GM10847 (cell line): ENCODE measurements around the gene CCND3.

Source experiments
- POLR2A ChIP-seq: IDR thresholded peaks from 2 replicates; pipeline ENCODE4 v1.6.1; 2011; ENCODE audit not compliant: insufficient read length; ENCODE audit errors: extremely low read depth

The CCND3 gene

DNA sequence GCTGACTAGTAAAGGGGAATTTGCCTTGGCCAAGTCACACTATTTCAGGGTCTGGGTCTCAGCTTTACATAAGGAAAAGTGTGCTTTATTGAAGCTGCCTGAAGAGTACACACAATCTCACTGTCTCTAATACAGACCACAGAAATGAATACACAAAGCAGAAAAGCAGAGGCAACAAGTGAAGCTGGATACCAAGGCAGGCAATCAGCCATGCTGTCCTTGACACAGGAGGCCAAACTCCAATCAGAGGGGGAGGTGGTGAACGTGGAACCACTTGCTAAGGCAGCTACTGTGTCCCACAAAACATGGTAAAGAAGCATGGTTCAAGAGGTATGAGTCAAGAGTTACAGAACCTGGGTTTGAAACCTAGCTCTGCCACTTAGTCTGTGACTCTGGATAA is 21.8 kb upstream of the CCND3 start:
- TF ChIP-seq POLR2A, result no peak

DNA sequence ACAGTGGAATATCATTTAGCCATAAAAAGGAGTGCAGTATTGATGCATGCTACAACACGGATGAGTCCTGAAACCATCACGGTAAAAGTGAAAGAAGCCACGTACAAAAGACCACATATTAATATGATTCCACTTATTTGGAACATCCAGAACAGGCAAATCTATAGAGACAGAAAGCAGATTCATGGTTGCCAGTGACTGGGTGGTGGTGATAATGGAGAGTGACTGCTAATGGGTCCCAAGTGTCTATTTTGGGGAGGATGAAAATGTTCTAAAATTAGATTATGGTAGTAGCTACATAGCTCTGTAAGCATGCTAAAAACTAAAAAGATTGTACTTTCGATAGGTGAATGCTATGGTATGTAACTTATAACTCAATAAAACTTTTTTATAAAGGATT is 18.4 kb upstream of the CCND3 start:
- TF ChIP-seq POLR2A, result no peak

DNA sequence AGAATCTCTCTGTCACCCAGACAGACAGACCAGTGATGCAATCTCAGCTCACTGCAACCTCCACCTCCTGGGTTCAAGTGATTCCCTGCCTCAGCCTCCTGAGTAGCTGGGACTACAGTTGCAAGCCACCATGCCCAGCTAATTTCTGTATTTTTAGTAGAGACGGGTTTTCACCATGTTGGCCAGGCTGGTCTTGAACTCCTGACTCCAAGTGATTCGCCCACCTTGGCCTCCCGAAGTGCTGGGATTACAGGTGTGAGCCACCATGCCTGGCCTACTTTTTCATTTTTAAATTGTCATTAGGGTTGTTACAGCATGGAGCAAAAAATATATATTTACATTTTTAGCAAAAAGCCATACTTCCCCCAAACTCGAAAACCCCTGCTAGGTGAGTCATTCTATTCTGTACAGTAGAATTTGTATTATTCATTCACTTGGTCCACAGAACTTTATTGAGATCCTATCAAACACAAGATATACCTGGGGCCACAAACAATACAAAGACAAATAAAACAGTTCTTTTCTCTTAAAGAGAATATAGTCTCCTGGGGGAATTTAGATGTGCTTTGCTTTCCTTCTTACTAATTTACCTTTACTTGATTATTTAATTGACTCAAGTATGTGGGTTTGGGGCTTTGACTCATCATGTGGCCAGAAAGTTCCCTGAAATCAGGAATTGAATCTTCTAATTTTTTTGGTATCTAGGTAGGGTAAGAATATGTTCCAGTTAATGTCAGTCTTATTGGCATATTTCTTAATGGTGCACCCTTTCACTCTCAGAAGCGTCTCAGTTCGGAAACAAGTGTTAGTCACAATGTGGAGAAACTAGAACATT is 16.6 kb upstream of the CCND3 start:
- TF ChIP-seq POLR2A, result no peak

DNA sequence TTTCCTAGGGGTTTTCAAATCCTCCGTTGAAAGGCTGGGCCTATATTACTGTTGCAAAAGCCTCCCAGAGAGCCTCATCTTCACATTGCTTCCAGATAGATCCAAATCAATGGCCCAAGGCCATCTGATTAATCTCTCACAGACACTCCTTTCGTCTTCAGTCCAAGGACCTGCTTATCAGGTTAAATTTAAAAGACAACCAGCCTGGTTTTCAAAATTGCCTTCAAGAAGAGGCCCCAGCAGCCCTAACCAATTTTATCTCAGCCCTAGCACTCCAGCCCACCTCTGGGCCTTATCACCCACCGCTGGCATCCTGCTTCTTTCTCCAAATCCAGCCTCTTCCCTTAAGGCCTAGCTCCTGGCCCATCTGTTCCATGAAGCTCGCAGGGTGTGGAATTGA is 15.5 kb upstream of the CCND3 start:
- no peak for TF ChIP-seq POLR2A

DNA sequence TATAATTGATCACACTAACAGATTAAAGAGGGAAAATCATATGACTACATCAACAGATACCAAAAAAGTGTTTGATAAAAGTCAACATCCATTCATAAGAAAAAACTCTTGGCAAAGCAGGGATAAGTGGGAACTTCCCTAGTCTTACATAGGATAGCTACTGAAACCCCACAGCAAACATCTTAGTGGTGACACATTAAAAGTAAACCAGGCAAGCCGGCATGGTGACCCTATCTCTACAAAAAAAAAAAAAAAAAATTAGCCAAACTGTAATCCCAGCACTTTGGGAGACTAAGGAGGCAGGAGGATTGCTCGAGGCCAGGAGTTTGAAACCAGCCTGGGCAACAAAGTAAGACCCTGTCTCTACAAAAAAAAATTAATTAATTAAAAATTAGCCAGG is 13.8 kb upstream of the CCND3 start:
- TF ChIP-seq POLR2A, result no peak

DNA sequence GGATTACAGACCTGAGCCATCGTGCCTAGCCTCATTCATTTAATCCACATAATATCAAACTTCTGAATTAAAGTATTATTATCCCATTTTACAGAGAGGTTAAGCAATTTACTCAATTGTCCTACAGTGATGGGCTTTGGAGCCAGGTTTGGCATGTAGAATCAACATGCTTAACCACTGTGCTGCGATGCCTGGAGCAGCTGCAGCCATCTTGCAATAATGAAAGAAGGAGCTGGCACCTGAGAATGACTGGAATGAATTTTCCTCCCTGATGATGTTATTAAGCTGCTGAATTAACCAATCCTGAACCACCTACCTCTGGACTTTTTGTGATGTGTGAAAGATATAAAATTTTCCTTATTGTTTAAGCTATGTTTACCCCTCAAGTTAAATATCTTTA is 13.1 kb upstream of the CCND3 start:
- no peak for TF ChIP-seq POLR2A

DNA sequence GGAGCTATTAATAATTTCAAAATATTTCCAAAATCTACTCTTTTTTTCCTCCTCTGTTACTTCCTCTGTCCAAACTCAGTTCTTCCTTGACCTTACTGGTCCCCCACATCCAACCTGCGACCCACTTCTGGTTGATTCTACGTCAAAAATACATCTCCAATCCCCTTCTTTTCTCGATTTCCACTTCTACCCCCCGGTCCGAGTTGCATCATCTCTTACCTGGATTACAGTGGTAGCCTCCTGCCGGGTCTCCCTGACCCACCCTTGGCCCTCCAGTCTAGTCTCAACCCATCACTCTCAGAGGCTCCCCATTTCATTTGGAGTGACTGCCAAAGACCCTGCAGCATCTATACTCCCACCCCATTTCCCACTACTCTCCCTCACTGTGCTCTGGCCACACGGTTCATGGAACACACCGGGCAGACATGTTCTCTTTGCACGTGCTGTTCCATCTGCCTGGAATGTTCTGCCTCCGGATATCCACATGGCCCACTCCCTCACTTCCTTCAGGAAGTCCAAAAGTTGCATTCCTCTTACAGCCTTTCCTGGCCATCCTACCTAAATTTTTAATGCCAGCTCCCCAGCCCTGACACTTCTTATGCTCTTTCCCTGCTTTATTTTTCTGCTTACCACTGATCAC is 6.1 kb upstream of the CCND3 start:
- no peak for TF ChIP-seq POLR2A

DNA sequence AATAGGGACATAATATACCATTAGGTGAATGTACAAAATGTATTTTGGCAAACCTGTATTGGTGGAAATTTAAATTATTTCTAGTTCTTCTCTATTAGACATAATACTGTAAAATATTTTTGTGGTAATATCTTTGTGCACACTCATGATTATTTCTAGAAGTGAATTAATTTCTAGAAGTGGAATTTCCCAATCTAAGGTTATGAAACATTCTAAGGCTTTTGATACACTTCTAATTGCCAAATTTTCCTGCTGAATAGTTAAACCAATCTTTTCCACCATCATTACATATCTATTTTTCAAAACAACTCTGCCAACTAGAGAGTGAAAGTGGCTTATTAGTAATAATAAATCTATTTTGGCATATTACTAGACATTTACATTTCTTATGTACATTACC is 1.8 kb upstream of the CCND3 start:
- TF ChIP-seq POLR2A, result no peak

DNA sequence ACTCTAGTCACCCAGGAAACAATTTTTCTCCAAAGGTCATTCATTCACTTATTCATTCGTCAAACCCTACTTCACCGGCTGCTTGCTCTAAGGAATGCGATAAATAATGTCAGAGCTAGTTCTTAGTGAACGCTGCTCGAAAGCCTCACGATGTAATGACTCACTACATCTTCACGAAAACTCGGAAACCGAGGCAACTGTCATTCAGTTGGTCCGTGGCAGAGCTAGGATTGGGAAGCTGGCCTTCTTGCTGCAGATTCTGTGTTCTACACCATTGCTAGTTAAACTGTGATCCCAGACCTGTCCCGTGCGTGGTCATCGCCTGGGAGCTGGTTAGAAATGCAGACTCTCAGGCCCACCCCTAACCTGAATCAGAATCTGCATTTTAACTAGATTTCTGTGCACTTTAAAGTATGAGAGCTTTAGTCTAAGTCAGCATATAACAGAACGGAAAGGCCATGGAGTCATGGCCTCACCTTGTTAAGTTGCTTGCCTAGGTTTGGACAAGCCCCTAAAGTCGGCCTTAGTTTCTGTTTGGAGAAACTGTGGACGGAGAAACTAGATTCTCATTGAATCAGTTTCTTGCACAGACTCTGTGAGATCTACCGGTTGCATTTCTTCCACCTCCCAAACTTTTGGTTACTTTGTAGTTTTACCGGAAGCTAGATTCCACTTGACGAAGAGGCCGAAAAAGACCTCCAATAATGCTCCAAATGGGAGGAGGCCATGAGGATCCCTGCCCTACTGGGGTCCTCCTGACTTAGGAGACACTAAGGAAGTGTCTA is 651 bp upstream of the CCND3 start:
- TF ChIP-seq POLR2A, result no peak

DNA sequence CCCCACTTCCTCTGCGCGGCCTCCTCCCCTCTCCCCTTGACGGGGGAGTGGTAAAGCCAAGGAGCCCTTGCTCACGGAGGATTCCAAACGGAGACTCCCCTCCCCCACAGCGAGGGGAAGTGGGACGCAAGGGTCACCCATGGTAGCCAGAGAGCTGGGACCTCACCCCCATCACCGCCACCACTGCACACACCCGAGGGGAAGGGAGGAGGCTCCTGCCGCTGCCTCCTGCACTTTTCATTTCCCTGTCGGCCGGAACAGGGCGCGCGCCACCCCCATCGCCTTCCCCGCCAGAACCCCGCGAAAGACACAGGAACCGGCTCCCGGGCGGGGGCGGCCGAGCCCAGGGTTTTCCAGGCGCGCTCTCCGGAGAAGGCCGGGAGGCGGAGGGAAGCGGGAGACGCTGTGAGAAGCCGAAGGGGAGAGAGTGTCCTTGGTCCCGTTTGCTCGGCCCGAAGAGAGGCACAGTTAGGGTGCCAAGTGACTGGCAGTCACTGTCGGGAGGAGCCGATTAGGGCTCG is 789 bp downstream of the CCND3 start:
- TF ChIP-seq POLR2A, result no peak

DNA sequence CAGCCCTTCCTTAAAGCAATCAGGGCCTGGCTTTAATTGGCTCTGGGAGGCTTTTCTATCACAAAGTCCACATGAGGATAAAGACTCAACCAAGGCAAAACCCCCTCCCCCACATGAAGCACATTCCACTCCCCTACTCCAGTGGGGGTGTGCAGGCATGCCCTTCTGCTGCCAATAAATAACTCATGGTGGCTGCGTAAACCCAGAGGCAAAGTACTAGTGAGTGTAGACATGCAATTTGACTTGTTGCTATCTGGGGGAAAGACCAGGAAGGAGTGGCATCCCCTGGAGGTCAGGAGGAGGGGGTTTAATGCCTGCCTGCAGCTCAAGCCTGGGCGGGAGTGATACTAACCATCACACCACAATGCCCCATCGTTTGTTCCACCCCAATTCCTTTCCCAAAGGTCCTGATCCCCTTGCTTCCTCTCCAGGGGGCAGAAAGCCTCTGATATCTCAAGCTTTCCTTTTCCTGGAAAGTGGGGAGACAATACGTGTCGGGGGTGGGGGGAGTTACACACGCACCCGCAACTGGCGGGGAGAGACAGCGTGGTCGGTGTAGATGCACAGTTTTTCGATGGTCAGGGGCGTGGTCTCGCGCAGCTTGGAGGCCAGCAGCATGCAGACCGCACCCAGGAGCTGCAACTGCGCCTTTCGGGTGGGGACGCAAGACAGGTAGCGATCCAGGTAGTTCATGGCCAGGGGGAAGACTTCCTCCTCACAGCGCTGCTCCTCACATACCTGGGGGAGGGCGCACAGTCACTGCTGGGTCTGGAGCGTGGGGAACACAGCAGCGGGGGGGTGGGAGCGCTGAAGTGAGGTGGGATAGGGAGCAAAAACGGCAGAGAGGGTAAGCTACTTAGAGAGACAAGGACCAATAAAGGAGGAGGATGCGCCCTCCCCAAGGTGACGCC is 1.5 kb downstream of the CCND3 start:
- TF ChIP-seq POLR2A, result no peak

DNA sequence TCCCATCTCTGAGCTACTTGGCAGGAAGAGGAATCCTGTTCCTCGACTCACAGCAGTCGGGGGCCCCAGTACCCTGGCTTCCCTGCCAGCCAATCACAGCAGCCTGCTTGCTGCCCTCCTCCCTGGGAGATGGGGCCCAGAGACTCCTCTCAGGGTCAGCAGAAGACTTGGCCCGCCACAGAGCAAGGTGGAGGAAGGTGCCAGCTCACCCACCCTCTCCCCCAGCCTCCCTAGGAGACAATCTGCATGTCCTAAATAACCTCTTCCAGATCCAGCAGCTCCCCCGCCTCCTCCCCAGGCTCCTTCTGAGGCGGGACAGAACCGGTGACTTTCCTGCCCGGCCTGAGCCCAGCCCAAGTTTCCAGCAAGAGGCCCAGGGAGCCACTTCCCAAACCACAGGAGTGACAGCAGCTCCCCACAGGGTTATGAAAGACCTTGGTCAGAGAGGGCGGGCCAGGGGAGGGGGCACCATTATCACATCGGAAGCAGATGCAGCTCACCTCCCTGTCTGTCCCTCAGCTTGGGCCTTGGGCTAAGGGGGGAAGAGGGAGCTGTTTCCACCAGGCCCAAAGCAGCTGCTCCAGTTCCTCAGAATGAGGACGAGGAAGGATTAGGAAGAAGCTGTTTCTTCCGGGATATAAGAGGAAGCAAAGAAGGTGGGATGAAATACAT is 2.3 kb downstream of the CCND3 start:
- TF ChIP-seq POLR2A, result no peak

DNA sequence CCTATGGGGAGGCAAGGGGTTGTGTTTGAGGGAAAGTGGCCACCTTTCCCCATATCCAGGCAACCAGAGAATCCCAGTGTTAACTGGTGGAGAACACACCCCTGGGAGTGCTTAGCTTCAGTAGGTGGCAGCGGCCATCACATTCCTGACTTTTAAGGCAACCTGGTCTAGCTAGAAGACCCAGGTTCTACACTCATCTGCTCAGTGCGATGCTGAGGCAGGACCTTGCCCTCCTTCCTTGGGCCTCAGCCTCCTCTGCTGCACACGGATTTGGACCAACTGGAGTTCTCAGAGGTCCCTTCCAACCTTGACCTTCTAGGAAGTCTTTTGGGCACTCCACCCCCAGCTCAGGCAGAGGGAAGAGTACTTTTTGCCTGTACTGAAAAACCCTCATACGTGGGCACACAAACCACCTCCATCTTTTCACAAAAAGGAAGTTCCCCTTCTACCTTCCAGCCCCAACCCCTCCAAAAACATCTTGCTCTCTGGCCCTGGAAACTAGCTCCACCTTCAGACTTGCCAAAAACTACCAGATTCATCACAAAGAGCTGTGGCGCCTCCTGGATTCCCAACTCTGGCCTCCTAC is 2.9 kb downstream of the CCND3 start:
- TF ChIP-seq POLR2A, result no peak
